Measurements from ENCODE around the gene RPL23.

The RPL23 gene

DNA sequence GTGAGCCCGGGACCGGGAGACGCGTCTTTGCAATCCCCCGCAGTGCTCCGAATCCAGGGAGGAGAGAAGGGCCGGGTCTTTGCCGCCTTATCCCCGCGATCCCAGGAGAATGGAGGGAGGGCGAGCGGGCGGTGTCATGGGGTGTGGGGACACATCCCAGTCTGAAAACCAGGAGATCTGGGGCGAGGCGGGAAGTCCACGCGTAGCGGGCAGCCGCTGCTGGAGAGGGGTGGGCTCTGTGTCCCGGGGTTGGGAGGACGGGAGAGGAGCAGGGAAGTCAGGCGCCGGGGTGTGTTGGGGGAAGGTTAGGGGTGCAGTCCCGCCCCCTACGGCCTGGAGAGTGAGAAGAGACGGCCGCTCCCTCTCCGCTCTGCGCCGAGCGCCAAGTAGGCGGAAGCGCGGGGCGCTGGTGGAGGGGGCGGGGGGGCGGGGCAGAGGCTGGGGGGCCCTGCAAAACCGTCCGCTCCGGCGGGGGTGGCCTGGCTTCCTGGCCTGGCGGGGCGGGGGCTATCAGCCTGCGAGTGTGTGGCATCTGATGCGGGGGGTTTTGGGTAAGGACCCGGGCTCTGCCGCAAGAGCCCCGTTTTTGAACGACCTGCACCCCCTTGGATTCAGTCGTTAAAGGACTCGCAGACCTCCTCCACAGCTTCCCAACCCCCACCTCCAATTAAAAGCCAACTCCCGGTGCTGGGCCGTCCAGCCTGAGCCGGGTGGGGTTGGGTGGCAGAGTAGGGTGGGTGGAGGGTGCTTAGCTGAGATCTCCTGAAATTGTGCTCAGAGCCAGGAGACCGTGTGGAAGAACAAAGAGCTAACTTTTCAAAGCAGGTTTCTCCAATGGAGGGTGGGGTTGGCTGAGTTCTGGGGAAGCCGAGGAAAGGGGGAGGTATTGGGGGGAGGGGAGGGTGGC is 17.0 kb upstream of the RPL23 start:
- Histone ChIP-seq H2AFZ (ENCODE audit: low read length) (peak overlapping the region; percentile 94), H3K18ac (ENCODE audit: low read length) (peak overlapping the region; percentile 94), H3K79me1 (ENCODE audit: low read depth, low read length) (peaks cover 13% of the 10 kb centered on the region), H4K91ac (ENCODE audit: low read depth, low read length, poor library complexity) (no peak overlapping the region), H4K8ac (ENCODE audit: low read depth, low read length) (no peak overlapping the region), H3K36me3 (replicated peaks in 1 of 2; ENCODE audit: control insufficient read depth in 2 of 2, insufficient read depth in 2 of 2, low read length in 2 of 2) (peaks cover 0 to 8% of the 10 kb centered on the region in 2 donors), H3K4me1 (ENCODE audit: control insufficient read depth in 2 of 2, insufficient read depth in 1 of 2, low read depth in 1 of 2, low read length in 2 of 2) (peaks cover 16 to 19% of the 10 kb centered on the region in 2 donors), H2BK12ac (ENCODE audit: low read length) (no peak overlapping the region), H3K9ac (ENCODE audit: low read depth, low read length, poor library complexity) (peak overlapping the region; percentile 97), H3K4me2 (ENCODE audit: insufficient read depth, low read length, poor library complexity, severe bottlenecking) (peak overlapping the region; percentile 89), H3K14ac (ENCODE audit: low read length) (no peak overlapping the region), H2BK5ac (ENCODE audit: low read length) (peak overlapping the region; percentile 99), H3K4ac (ENCODE audit: low read length) (peak overlapping the region; percentile 81), H3K4me3 (ENCODE audit: low read length in 2 of 2) (peak overlapping the region; percentile 92 to 98), H2BK120ac (ENCODE audit: low read depth, low read length) (peak overlapping the region; percentile 33), H3K9me3 (replicated peaks in 1 of 2; ENCODE audit: control insufficient read depth in 2 of 2, insufficient read depth in 1 of 2, low read depth in 1 of 2, low read length in 2 of 2) (no peaks in the 10 kb centered on the region), H3K27me3 (ENCODE audit: control insufficient read depth in 3 of 3, insufficient read depth in 3 of 3, low read depth in 1 of 3, low read length in 3 of 3) (no peaks in the 10 kb centered on the region), H2BK15ac (ENCODE audit: low read length) (peak overlapping the region; percentile 70), H3K27ac (replicated peaks; ENCODE audit: low read length) (peak overlapping the region; percentile 75), H3K23ac (ENCODE audit: low read depth, low read length, poor library complexity) (peak overlapping the region; percentile 99), H2AK5ac (ENCODE audit: low read depth, low read length) (peak overlapping the region; percentile 73)
- no peak for DNase-seq (ENCODE audit: low spot score)
- no CpG with 5 or more reads among the region's 56 CpGs for WGBS, 2 donors (ENCODE audit: extremely low coverage in 2 of 2, insufficient read length in 2 of 2, insufficient replicate concordance in 1 of 2)

DNA sequence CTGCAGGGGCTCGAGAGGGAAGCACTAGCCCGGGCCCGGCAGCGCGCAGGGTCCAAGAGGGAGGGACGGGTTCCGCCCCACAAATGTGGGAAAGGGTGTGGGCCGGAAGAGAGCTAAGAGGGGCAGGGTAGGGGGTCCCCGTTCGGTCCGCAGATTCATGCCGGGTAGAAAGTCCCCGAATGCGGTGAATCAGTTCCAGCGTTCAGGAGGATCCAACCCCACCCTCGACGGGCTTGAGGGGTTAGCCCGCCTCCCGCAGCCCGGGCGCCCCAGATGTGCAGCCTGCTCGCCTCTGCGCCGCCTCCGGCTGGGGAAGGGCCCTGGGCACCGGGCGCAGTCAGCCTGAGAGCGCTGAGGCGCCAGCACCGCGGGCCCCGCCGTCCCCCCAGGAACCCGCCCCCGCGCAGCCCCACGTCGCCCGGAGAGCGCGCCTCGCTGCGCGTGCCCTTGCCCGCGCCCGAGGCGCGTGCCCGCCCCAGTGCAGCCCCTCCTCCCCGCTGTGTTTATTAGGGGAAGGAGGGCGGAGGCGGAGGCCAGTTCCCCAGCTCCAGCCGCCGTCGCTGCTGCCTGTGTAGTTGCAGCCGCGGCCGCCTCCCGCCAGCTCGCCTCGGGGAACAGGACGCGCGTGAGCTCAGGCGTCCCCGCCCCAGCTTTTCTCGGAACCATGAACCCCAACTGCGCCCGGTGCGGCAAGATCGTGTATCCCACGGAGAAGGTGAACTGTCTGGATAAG is 16.2 kb upstream of the RPL23 start, which contains the start of gene LASP1:
Gene LASP1 (plus strand): TSS at position 533 of the 733 bp plus-strand sequence. CDS start 132 bp downstream, at position 665.
- Histone ChIP-seq H3K9ac (ENCODE audit: low read depth, low read length, poor library complexity) (peak within 1 kb of the TSS; percentile 97), H3K4ac (ENCODE audit: low read length) (peak within 1 kb of the TSS; percentile 81), H3K27ac (replicated peaks; ENCODE audit: low read length) (peak within 1 kb of the TSS; percentile 97), H2BK120ac (ENCODE audit: low read depth, low read length) (peak within 1 kb of the TSS; percentile 98), H3K4me3 (ENCODE audit: low read length in 2 of 2) (peak within 1 kb of the TSS; percentile 92 to 98), H2AK5ac (ENCODE audit: low read depth, low read length) (peak within 1 kb of the TSS; percentile 73), H4K8ac (ENCODE audit: low read depth, low read length) (no peak within 1 kb of the TSS), H3K4me1 (ENCODE audit: control insufficient read depth in 2 of 2, insufficient read depth in 1 of 2, low read depth in 1 of 2, low read length in 2 of 2) (peaks cover 15 to 16% of the 10 kb centered on the region in 2 donors), H3K79me1 (ENCODE audit: low read depth, low read length) (peaks cover 13% of the 10 kb centered on the region), H4K91ac (ENCODE audit: low read depth, low read length, poor library complexity) (no peak within 1 kb of the TSS), H3K4me2 (ENCODE audit: insufficient read depth, low read length, poor library complexity, severe bottlenecking) (peak within 1 kb of the TSS; percentile 89), H2BK12ac (ENCODE audit: low read length) (no peak within 1 kb of the TSS), H3K36me3 (replicated peaks in 1 of 2; ENCODE audit: control insufficient read depth in 2 of 2, insufficient read depth in 2 of 2, low read length in 2 of 2) (peaks cover 0 to 8% of the 10 kb centered on the region in 2 donors), H2AFZ (ENCODE audit: low read length) (peak within 1 kb of the TSS; percentile 94), H2BK15ac (ENCODE audit: low read length) (peak within 1 kb of the TSS; percentile 94), H2BK5ac (ENCODE audit: low read length) (peak within 1 kb of the TSS; percentile 99), H3K9me3 (replicated peaks in 1 of 2; ENCODE audit: control insufficient read depth in 2 of 2, insufficient read depth in 1 of 2, low read depth in 1 of 2, low read length in 2 of 2) (no peaks in the 10 kb centered on the region), H3K23ac (ENCODE audit: low read depth, low read length, poor library complexity) (peak within 1 kb of the TSS; percentile 99), H3K18ac (ENCODE audit: low read length) (peak within 1 kb of the TSS; percentile 100), H3K27me3 (ENCODE audit: control insufficient read depth in 3 of 3, insufficient read depth in 3 of 3, low read depth in 1 of 3, low read length in 3 of 3) (no peaks in the 10 kb centered on the region), H3K14ac (ENCODE audit: low read length) (peak within 1 kb of the TSS; percentile 91)
- DNase-seq (ENCODE audit: low spot score), result peak; percentile 83
- no CpG with 5 or more reads among the region's 73 CpGs for WGBS, 2 donors (ENCODE audit: extremely low coverage in 2 of 2, insufficient read length in 2 of 2, insufficient replicate concordance in 1 of 2)

DNA sequence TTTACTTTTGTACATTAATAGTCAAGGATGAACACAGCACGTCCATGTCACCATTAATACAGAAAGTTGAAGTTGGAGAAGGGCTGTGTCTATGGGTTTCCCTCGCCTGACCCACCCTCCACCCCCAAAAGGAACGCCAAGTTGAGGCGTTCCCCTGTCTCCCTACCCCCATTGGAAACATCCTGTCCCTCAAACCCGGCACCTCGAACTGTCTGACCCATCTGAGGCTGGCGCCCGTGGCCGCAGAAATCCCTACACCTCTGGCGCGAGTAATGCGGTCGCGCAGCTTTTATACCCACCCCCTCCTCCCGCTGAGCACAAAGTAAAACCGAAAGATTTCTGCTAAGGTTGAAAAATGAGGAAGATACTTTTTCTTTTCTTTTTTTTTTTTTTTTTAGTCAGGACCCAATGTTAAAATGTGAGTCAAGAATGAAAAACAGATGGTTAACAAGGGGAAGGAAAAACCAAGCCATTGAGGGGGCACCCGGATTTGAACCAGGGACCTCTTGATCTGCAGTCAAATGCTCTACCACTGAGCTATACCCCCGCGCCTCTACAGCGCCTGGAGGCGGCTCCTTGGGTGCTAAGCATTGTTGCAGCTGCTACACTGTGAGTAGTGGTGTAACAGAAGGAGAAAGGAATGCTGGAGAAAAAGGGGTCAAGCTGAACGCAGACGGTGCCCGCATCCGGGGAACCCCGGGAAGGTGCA is 15.4 kb upstream of the RPL23 start:
- peak overlapping the region; percentile 100 for H3K18ac ChIP-seq (ENCODE audit: low read length)
- peak overlapping the region; percentile 96 for H3K23ac ChIP-seq (ENCODE audit: low read depth, low read length, poor library complexity)
- no peak overlapping the region for H2BK12ac ChIP-seq (ENCODE audit: low read length)
- WGBS, 2 donors (ENCODE audit: extremely low coverage in 2 of 2, insufficient read length in 2 of 2, insufficient replicate concordance in 1 of 2), result no CpG with 5 or more reads among the region's 26 CpGs
- peak overlapping the region; percentile 99 for H2BK5ac ChIP-seq (ENCODE audit: low read length)
- no peaks in the 10 kb centered on the region for H3K27me3 ChIP-seq (ENCODE audit: control insufficient read depth in 3 of 3, insufficient read depth in 3 of 3, low read depth in 1 of 3, low read length in 3 of 3)
- H4K91ac ChIP-seq (ENCODE audit: low read depth, low read length, poor library complexity), result no peak overlapping the region
- H2BK120ac ChIP-seq (ENCODE audit: low read depth, low read length), result peak overlapping the region; percentile 98
- H2AFZ ChIP-seq (ENCODE audit: low read length), result peak overlapping the region; percentile 94
- DNase-seq (ENCODE audit: low spot score), result peak; percentile 95
- H2AK5ac ChIP-seq (ENCODE audit: low read depth, low read length), result peak overlapping the region; percentile 34
- peak overlapping the region; percentile 93 for H3K9ac ChIP-seq (ENCODE audit: low read depth, low read length, poor library complexity)
- peak overlapping the region; percentile 67 for H3K4me2 ChIP-seq (ENCODE audit: insufficient read depth, low read length, poor library complexity, severe bottlenecking)
- H3K4ac ChIP-seq (ENCODE audit: low read length), result no peak overlapping the region
- H3K27ac ChIP-seq (replicated peaks; ENCODE audit: low read length), result peak overlapping the region; percentile 97
- H3K4me1 ChIP-seq (ENCODE audit: control insufficient read depth in 2 of 2, insufficient read depth in 1 of 2, low read depth in 1 of 2, low read length in 2 of 2), result peaks cover 10 to 12% of the 10 kb centered on the region in 2 donors
- H2BK15ac ChIP-seq (ENCODE audit: low read length), result peak overlapping the region; percentile 94
- H3K79me1 ChIP-seq (ENCODE audit: low read depth, low read length), result peaks cover 9% of the 10 kb centered on the region
- no peaks in the 10 kb centered on the region for H3K9me3 ChIP-seq (replicated peaks in 1 of 2; ENCODE audit: control insufficient read depth in 2 of 2, insufficient read depth in 1 of 2, low read depth in 1 of 2, low read length in 2 of 2)
- peaks cover 0 to 8% of the 10 kb centered on the region in 2 donors for H3K36me3 ChIP-seq (replicated peaks in 1 of 2; ENCODE audit: control insufficient read depth in 2 of 2, insufficient read depth in 2 of 2, low read length in 2 of 2)
- H3K4me3 ChIP-seq (ENCODE audit: low read length in 2 of 2), result peak overlapping the region; percentile 92 to 98
- H3K14ac ChIP-seq (ENCODE audit: low read length), result peak overlapping the region; percentile 91
- no peak overlapping the region for H4K8ac ChIP-seq (ENCODE audit: low read depth, low read length)
